GM23248 (cell line): ENCODE measurements around the gene HYDIN.
"Not testable (repeated sequence)": the region's sequence is repeated elsewhere in the genome, so short reads cannot be mapped to it uniquely, and the experiment has no call there.

Experiments
- EZH2 ChIP-seq: fragments of 200-600 bp; sonication (generic); IDR thresholded peaks from 2 replicates; pipeline ENCODE4 v1.6.1; 2018; ENCODE audit warnings: antibody characterized with exemption, mild to moderate bottlenecking; ENCODE audit not compliant: insufficient read depth, poor library complexity, severe bottlenecking
- EZH2phosphoT487 ChIP-seq: fragments of 200-600 bp; sonication (generic); IDR thresholded peaks from 2 replicates; pipeline ENCODE4 v1.6.1; 2018; ENCODE audit warnings: antibody characterized with exemption, moderate library complexity, mild to moderate bottlenecking, low read depth; ENCODE audit not compliant: insufficient read depth

- TF ChIP-seq EZH2, EZH2phosphoT487: not testable (repeated sequence)
Observed at GRCh38 chr16:71110565-71110964, 120.0 kb downstream of the HYDIN start.
